Measurements from ENCODE around the gene COL9A2. TPM values are rescaled to one million over a fixed set of nuclear protein-coding genes. Genes with fewer than 3 reads are reported as not detected.

COL9A2 gene
- total RNA-seq, 1 experiment from 2014 or later = 13.5 TPM

GRCh38 chr1:40360631-40361030 lies 43.5 kb upstream of the COL9A2 start:
- CTCF ChIA-PET = no interaction called here
- Histone ChIP-seq H3K4me1 (replicated peaks; ENCODE audit: insufficient read depth) (no peaks in the 10 kb centered on the region), H3K4me2 (no peak overlapping the region), H3K9me3 (ENCODE audit: insufficient read depth, low read depth) (peaks cover 5% of the 10 kb centered on the region), H4K20me1 (ENCODE audit: insufficient read depth) (no peaks in the 10 kb centered on the region), H3K27ac (no peak overlapping the region), H3K79me2 (ENCODE audit: low read depth) (no peaks in the 10 kb centered on the region), H3K4me3 (no peak overlapping the region), H3K36me3 (ENCODE audit: low read depth) (no peaks in the 10 kb centered on the region), H3F3A (ENCODE audit: insufficient read depth, low read depth) (no peaks in the 10 kb centered on the region), H3K27me3 (ENCODE audit: insufficient read depth, low read depth) (peaks cover 7% of the 10 kb centered on the region), H3K9me2 (ENCODE audit: insufficient read depth) (no peaks in the 10 kb centered on the region), H2AFZ (no peak overlapping the region)
- BruUV-seq (replicated peaks) = no TSS peak
- intact Hi-C loops (cut with micrococcal nuclease; ENCODE audit: unreplicated experiment) = no loop called here
- DNase-seq = no peak
- TF ChIP-seq CTCF (conservative IDR thresholded peaks at IDR 0.05) = no peak
- no peak for TF ChIP-seq EZH2 (IDR thresholded peaks at IDR 0.05; ENCODE audit: low read depth)
- POLR2A ChIA-PET (ENCODE audit: unreplicated experiment) = no interaction called here

- Histone ChIP-seq H3K4me2 (no peak overlapping the region), H3F3A (ENCODE audit: insufficient read depth, low read depth) (no peaks in the 10 kb centered on the region), H3K36me3 (ENCODE audit: low read depth) (no peaks in the 10 kb centered on the region), H3K9me3 (ENCODE audit: insufficient read depth, low read depth) (peaks cover 5% of the 10 kb centered on the region), H2AFZ (no peak overlapping the region), H3K4me3 (no peak overlapping the region), H3K4me1 (replicated peaks; ENCODE audit: insufficient read depth) (no peaks in the 10 kb centered on the region), H3K27ac (no peak overlapping the region), H3K9me2 (ENCODE audit: insufficient read depth) (no peaks in the 10 kb centered on the region), H4K20me1 (ENCODE audit: insufficient read depth) (no peaks in the 10 kb centered on the region), H3K27me3 (ENCODE audit: insufficient read depth, low read depth) (no peaks in the 10 kb centered on the region), H3K79me2 (ENCODE audit: low read depth) (no peaks in the 10 kb centered on the region)
- ChIA-PET CTCF (no interaction called here), POLR2A (ENCODE audit: unreplicated experiment) (no interaction called here)
- no peak for DNase-seq
- TF ChIP-seq EZH2 (IDR thresholded peaks at IDR 0.05; ENCODE audit: low read depth) (no peak), CTCF (conservative IDR thresholded peaks at IDR 0.05) (no peak)
- intact Hi-C loops (cut with micrococcal nuclease; ENCODE audit: unreplicated experiment) = no loop called here
- no TSS peak for BruUV-seq (replicated peaks)
Observed at GRCh38 chr1:40357625-40358024, 40.5 kb upstream of the COL9A2 start.

- DNase-seq = no peak
- Histone ChIP-seq H3K79me2 (ENCODE audit: low read depth) (no peaks in the 10 kb centered on the region), H3K27ac (no peak overlapping the region), H3K4me1 (replicated peaks; ENCODE audit: insufficient read depth) (no peaks in the 10 kb centered on the region), H2AFZ (peak overlapping the region; percentile 55; the same call in 1 of the 2 replicates), H4K20me1 (ENCODE audit: insufficient read depth) (no peaks in the 10 kb centered on the region), H3F3A (ENCODE audit: insufficient read depth, low read depth) (no peaks in the 10 kb centered on the region), H3K4me3 (no peak overlapping the region), H3K27me3 (ENCODE audit: insufficient read depth, low read depth) (no peaks in the 10 kb centered on the region), H3K36me3 (ENCODE audit: low read depth) (no peaks in the 10 kb centered on the region), H3K9me2 (ENCODE audit: insufficient read depth) (no peaks in the 10 kb centered on the region), H3K9me3 (ENCODE audit: insufficient read depth, low read depth) (no peaks in the 10 kb centered on the region; the same call in none of the 2 replicates), H3K4me2 (no peak overlapping the region)
- ChIA-PET POLR2A (ENCODE audit: unreplicated experiment) (no interaction called here), CTCF (no interaction called here)
- intact Hi-C loops (cut with micrococcal nuclease; ENCODE audit: unreplicated experiment) = no loop called here
- TF ChIP-seq CTCF (conservative IDR thresholded peaks at IDR 0.05) (no peak), EZH2 (IDR thresholded peaks at IDR 0.05; ENCODE audit: low read depth) (no peak)
- no TSS peak for BruUV-seq (replicated peaks)
Observed at GRCh38 chr1:40353082-40353481, 36.0 kb upstream of the COL9A2 start.

Measured in PC-9 (cell line).